Measurements from ENCODE around the gene FOXL1.

FOXL1 gene

DNA sequence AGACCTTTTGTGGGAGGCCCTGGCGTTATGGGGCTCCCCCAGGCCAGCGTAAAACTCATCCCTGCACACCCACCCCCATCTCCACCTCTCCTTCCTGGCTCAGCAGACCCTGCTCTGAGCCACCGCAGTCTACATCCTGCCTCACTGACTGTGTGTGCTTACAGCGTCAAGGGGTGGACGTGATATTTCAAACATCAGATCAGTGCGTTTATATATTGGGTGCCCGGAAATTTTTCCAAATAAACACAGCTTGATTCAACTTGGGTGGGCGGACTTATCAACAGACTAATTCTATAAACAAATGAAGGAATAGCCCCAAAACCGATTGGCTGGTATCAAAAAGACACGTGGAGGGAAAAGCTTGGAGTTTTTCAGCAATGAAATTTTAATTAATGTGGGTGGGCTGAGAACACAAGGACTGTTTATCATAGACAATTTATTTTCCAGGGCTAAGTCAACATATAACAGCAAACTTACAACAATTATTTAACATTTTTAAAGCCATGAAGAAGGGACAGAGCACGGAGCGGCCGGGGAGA, at the start of gene FOXL1:
Gene FOXL1 (plus strand): TSS at position 489 of the 539 bp plus-strand sequence. CDS start 175 bp downstream, outside the sequence.
- no peak for DNase-seq

DNA sequence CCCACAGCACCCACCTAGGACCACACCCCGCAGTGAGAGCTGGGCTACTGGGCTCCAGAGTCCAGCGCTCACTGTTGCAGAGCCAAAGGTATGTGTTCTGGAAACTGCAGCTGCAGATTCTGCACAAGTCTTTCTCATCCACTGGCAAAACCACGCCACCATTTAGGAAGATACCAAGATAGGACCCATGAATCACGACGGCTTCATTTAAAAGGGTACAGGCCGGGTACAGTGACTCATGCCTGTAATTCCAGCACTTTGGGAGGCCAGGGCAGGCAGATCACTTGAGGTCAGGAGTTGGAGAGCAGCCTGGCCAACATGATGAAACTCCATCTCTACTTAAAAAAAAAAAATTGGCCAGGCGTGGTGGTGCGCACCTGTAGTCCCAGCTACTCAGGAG, 49.2 kb upstream of the FOXL1 start:
- DNase-seq = no peak

DNA sequence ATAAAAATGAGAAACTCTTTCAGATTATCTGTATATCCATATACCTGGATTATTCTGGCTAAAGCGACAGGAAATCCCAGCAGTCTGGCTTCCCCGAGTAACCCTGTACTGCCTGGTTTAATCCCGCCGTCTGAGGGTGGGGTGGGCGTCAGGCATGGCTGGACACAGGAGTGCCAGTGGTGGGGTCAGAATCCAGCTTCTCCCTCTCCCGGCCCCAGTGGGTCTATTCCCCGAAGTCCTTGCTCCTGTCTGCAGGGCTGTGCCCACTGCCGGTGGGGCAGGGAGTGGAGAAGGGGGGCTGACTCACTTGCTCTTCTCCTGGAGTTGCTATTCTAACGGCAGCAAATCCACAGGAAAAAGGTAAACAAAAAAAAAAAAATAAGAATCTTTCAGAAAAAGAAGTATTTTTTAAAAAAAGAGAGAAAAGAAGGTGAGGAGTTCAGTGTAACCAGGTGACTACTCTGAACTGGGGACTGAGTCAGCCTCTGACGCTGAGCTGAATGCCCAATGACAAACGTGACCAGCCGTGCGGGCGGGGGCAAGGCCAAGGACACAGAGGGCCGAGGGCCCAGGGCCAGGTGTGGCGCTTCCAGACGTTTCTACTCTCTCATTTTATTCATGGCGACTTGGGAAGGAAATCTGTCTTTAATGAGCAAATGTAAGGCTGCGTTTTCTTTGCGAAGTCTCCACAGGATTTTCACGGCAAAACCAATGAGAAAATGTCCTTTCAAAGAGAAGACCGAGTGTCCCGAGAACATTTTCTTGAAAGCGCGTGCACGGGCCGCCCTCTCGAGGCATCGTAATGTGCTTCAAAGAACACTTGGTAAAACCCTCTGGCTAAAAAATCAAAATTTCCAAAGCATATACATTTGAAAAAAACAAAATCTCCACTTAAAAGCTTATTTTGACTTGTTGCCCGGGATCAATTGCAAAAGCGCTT, 47.8 kb upstream of the FOXL1 start:
- no peak for DNase-seq

DNA sequence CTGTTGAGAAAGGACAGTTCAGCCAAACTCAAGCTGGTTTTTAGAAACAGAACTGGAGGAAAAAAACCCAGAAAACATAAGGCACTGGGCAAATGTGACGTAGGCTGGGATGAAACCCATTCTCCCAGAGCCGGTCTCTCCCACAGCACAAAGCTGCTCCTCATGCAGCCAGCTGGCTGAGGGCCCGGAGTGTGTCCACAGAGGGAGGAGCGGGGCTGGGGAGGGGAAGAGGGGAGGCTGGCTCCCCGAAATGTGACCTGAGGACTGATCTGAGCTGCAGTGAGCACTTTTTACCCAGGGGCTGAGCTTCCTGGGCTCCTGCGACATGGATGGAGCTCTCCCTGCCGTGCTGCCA, 47.2 kb upstream of the FOXL1 start:
- no peak for DNase-seq

DNA sequence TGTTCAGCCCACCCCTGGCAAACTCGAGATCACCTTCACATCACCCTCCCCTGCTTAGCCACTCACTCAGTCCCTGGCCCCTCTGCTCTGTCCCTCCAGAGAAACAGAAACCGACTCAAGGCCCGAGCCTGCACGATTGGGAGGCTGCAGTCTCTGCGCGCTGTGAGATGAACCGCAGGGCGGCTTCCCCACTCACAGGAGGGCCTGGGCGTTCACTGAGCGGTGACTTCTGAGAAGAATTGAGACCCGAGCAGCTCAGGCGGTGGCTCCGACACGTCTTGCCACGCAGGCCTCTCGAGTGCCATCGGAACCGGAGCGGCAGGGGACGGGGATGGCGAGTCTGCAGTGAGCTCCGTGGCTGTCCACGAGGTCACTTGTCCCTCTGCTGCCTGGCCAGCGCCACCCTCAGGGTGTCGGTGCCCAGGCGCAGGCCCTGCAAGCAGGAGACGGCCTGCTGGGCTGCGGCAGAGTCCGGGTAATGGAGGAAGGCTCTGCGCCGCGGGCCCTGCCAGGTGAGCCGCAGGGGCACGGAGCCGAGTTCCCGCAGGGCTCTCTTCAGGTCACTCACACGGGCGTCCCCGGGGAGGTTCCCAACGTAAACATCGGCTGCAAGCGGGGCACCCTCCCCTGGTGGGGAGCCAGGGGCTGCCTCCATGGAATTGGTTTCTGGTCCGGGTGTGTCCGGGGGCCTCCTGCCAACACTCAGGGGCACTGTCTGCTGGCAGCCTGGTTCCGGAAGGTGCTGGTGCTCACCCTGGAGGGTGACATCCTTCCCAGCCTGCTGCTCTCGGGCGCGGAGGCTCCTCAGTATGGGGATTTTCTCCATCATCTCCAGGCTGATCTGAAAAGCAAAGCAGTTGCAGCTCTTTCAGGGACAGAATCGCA, 46.5 kb upstream of the FOXL1 start:
- DNase-seq = no peak

DNA sequence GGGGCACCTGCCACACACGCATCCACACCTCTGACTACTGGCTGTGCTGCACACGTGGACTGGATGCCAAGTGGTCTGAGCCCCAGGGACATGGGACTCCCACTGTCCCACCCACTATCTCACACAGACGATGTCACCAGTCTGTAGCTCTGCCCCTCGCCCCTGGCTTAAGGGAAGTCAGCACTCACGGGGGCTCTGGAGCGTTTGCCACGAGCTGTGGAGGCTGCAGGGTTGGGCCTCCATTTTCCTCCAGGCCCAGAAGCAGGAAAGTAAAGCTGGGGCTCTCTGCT, 45.9 kb upstream of the FOXL1 start:
- DNase-seq = no peak

DNA sequence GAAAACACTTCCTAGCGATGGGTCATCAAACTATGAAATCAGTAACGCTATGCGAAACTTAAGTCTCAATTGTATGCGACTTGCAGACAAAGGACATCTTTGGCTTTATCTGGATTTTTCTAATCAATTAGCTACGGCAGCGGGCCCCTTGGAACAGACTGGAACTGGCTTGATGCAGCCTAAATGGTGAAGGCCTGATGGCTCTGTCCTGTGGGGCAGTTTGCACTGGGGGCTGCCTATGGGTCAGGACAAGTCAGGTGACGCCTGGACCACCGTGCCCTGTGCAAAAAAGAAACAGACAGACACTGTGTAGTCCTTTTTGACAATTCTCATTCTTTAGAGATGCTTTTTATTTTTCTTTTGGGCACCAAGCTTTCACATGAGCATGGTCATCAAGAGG, 45.3 kb upstream of the FOXL1 start:
- DNase-seq = no peak

DNA sequence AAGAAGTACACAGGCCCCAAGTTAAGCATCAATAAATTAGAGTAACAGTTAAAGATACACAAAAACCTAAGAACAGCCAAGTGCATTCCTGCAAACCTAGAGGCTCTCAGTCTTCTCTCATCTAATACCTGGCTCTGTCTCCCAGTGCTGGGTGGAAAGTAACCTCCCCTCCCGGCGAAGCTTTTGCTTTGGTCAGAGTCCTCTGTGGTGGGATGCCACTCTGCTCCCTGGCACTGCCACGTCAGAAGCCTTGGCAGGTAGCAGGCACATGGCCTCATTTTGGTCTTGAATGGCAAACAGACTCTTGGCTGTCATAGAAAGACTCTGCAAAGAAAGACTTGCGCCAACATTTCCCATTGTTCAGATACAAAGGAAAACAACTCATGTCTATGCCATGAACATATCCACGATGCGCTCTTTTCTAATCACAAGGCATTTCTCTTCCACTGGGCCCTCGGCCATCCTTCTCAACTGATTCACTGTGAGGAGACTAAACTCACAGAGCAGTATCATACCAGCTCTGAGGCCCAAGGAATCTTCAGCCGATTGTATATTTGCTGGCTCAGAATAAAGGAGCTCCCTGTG, 44.5 kb upstream of the FOXL1 start:
- no peak for DNase-seq

DNA sequence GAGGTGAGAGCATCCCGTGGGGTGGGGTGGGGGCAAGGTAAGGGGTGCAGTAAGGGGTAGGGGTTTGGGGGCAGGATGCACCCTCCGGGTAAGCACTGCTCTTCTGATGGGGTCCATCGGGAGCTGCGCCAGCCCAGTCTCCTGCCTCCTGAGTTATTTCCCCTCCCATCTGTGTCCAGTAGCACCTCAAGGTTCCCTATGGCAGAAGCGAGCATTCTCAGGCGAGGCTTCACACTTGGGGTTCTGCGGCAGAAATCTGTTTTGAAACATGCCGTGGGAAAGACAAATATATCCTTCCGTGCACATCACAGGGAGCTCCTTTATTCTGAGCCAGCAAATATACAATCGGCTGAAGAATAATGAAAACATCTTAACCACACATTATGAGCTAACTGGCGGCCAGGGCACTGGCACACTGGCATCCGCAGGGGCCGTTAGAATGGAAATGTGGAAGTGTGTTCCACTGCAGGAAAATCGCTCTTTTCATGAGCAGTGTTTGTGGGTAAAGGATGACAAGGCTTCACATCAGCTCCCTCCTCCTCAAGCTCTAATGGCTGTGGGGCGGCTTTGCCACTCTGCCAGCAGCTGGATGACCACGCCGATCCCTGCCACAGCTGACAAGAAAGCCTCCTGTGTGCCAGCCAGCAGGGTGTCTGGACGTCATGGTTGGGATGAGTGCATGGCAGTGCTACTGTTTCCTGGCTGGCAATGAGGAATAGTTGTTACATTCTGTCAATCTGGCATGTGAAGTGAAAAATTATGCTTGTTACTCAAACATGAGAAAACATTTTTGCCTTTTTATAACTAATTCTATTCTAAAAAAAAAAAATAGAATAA, 43.4 kb upstream of the FOXL1 start:
- no peak for DNase-seq

DNA sequence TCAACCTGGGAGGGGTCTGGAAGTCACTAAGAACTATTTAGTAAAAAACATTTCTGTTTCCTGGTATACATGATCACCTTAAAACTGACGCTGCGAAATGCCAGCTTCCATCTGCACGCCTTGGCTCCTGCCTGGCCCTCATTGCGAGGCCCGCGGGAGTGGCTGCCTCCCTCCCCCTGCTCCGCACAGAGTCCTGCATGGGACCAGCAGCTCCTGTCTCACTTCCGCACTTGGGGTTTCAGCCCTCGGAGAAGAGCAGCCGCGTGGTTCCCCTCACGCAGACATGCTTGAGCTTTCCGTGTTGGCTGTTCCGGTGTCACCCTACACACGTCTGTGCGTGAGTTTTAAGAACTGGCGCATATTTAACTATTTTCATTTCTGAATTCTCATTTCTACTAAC, 41.7 kb upstream of the FOXL1 start:
- no peak for DNase-seq

DNA sequence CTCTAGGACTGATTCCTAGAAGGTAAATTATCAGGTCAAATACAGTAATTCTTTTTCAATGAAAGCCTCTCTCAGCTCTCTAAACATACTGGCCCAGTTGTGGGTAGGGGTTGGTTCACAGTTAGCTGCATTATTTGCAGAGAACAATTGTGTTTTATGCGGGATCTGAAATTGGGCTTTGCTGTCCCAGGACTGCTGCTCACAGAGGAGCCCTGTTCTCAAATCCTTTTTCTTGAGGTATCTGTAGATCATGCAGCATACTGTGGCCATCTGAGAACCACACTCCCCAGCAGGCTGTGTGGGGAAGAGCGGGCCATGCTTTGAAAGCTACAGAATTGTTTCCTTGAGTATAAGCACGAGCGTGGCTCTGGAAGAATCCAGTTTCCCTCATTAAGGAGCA, 40.9 kb upstream of the FOXL1 start:
- no peak for DNase-seq

DNA sequence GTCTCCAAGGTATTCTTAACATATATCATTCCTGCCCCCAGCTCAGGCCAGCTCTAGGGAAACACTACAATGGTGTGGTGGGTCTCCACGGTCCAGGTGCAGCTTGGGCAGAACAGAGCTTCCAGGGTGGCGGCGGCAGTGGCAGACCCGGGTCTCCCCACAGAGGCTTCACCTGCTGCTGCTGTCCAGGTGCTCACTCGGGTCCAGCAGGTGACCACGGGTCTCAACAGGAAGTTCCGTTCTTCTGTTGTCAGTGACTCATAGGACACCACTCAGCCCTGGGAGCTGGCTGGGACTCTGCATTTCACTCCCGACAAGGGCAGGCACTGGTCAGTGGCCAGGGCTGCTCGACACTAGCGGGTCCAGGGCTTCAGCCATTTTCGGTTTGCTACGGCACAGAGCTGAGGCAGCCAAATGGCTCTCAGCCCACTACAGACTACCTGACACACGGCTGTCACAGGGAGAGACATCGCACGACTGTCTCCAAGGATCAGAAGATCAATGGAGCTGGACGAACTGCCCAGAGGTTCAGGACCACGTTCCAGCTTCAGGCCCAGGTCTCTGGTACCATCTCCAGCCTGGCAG, 40.1 kb upstream of the FOXL1 start:
- DNase-seq = no peak

DNA sequence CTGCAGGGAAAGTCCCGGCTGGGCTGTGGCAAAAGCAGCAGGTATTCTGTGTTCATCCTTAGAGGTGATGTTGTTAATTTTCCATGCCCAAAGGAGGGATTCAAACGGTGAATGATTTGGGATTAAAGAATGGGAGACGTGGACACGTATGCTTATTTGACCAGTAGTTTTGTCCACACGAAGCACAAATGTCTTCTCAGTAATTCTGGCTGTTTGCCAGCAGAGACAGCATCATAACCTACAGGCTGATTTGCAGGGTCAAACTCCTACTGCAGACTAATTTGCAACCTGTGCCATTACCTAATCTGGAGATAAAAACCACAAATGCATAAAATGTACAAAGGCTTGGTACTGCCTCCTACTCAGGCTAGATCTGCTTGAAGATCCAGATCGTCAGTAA, 37.5 kb upstream of the FOXL1 start:
- no peak for DNase-seq

DNA sequence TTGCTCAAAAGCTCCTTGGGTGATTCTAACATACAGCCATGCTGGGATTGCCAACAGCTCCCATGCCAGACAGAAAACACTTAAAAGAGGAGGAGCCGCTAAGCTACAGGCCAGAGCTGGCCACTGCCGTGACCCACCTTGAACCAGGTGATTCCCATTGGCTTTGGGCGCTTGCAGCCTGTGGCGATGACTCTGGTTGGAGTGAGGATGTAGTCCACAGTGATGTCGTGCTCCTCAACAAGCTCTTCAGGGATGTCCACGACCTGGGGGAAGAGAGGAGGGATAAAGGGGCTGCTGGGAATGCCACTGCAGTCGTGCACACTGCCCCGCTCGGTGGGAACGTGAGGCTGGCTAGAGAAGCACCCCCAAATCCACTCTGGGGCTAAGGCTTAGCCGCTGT, 36.8 kb upstream of the FOXL1 start:
- DNase-seq = no peak

DNA sequence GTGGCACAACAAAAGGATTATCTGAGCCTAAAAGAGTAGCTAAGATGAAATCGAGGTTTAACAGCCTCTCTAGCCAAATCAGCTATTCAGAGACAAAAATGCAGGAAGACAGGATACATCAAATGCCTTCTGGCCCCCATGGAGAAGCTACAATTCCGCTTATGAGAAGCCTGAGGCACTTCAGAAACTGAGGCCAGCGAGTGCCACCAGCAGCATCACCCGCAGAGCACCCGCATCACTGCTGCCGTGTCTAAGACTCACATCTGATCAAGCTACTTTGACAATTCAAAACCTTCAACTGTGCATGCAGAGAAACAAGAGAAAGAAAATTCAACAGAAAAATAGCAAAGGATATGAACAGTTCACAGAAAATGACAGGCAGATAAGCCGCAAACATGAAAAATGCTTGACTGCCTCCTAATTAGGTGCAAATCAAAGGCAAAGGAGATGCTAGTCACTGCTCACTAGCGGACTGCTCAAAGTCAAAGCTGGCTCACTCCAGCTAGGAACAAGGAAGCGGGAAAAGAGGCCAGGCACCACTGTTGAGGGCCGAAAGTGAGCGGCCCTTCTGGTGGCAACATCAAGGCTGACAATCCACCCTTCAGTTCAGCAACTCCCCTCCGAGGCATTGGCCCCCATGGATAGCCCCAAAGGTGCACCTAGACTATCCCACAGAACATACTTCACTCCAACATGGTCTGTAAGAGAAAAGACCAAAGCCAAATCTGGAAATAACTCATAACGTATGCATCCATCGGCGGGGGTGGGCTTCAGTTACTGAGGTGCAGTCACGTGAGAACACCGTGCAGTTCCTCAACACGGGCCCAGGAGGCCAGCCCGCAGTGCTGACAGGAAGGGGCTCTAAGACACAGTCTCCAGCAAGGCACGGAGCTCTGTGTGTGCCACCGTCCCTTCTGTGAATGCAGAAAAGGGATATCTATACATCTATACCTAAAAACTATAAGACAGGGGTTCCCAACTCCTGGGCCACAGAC, 35.3 kb upstream of the FOXL1 start:
- DNase-seq = no peak

DNA sequence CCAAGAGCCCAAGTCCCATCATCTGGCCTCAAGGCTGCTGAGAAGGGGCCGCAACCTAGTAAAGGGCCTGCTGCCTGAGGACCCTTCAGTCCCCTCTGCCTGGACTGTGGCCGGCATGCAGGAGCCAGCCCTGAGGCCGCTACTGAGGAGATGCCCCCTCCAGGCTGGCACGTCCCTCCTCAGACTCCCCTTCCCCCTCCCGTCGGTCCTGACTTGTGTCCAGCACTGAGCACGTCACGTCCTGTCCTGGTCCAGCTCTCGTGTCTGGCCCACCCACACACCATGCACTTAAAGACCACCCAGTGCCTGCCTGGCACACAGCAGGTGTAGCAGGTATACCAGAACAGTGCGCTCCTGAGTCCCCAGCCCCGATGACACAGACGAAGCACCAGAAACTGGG, 32.9 kb upstream of the FOXL1 start:
- no peak for DNase-seq

DNA sequence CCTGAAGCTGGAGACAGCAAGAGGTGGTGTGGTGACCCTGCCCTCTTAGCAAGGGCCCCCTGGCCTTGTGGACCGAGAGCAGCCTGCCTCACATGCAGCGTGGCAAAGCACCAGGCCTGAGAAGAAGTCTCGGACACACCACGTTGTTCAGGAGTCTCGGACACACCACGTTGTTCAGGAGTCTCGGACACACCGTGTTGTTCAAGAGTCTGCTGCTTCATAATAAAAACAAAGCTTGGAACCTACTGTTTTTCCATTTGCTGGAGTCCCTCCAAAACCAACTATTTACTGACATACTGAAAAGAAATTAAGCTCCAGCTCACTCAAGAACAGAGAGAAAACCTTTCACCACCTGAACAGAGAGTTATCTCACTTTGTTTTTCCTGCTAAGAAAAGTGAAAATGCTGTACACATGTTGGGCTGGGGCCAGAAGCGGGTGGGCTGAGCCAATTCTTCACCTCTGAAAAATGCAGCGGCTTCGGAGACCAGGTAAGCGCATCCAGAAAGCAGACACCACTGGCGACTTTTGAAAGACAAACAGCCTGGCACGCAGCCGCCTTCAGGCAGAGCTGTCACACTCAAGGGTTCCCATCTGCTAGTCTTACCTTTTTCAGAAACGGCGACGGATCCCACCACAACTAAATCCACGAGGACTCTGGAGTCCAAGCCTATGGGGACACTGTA, 32.3 kb upstream of the FOXL1 start:
- DNase-seq = no peak

DNA sequence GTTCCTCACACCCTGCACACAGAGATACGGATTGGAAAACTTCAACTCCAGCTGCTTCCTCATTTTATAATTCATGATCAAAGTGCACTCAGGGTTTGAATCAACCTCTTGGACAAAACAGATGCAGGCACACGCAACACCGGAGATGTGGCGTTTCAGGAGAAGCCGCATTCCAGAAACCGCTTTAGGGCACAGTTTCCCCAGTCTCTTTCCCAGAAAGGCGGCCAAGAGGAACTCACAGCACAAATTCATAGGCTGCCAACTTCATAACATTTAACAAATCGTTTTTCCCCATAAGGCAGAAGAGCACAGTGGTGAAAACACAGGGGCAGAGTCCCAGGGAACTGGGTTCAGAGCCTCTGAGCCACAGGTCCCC, 31.7 kb upstream of the FOXL1 start:
- no peak for DNase-seq

DNA sequence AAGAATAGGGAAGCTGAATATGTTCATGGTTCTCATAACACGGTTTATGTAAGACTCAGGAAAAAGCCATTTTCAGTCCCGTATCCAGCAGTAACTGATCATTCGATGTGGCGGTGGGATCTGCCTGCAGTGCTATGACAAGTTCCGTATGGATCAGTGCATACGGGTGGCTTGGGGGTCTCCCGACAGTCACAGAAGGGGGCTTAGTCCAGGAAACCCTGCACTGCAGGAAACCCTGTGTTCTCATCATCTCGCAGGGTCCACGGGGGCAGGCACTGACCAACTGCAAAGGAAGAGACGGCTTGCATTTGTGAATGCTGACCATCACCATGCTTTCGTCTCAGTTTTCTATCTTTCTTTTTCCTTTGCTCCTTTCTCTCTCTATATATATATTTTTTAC, 31.1 kb upstream of the FOXL1 start:
- DNase-seq = no peak
